Ishikawa (cell line): ENCODE data around the gene TANGO6.

Experiments
- CEBPB ChIP-seq: IDR thresholded peaks from 2 replicates; pipeline ENCODE4 v1.6.1; 2012
- EP300 ChIP-seq: IDR thresholded peaks from 2 replicates; pipeline ENCODE4 v1.6.1; 2012; ENCODE audit warnings: borderline replicate concordance
- RAD21 ChIP-seq: IDR thresholded peaks from 2 replicates; pipeline ENCODE4 v1.6.1; 2012; ENCODE audit warnings: low read depth
- TAF1 ChIP-seq: IDR thresholded peaks from 2 replicates; pipeline ENCODE4 v1.6.1; 2012; ENCODE audit warnings: low read depth, mild to moderate bottlenecking
- YY1 ChIP-seq: IDR thresholded peaks from 2 replicates; pipeline ENCODE4 v1.6.1; 2012; ENCODE audit warnings: low read depth

DNA sequence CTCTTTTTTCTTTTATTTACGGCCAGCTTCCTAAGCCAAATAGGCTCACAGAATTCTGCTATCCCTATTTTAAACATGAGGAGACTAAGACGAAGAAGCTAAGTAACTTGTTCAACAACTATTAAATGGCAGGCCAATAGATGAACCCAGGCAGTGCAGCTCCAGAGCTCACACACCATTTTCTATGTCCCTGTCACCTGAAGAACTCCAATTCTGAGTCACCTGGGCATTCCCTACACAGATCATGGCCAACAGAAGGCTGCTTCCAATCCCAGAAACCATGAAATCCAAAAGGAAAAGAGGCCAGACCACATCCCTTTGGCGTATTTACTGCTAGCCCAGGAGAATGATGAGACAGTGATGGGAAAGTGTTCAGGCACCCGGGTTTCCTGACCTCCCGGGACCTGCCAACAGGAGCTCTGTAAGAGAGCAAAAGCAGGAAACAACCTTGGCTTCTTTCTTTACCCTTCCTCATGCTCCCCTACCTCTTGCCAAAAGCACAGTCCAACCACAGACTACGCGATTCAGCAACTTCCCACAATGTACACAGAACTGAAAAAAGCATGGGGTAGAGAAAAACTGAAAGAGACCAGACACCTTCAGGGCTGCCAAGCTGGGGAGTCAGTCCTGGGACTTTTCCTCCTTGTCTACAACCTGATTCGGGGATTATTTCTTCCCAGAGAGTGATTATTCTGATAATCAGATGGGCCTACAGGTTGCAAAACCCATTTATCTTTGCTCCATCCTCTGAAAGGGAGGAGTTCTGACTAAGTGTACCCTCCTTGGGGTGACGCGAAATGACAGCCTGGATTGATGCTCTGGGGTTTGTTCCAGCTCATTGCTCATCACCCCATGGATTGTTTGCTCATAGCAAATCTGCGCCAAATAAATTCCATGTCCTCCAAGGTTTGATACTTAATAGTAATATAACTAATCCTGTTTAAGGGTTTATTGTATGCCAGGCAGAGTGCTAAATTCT lies 214.4 kb downstream of the TANGO6 start:
- no peak for TF ChIP-seq EP300
- no peak for TF ChIP-seq TAF1
- TF ChIP-seq RAD21, result no peak
- no peak for TF ChIP-seq CEBPB
- no peak for TF ChIP-seq YY1
